22Rv1 (cell line): Measurements from ENCODE around the gene COL23A1.

Experiments
- H3K27ac ChIP-seq: fragments of 450-650 bp; 2 replicates; pipeline ENCODE4 v1.5.1; 2017
- ZFX ChIP-seq: fragments of 450-650 bp; IDR thresholded peaks from 2 replicates; pipeline ENCODE4 v1.6.1; 2017; ENCODE audit warnings: antibody characterized with exemption, borderline replicate concordance
- TF ChIP-seq, protein P1 (sequence below): fragments of 450-650 bp; IDR thresholded peaks from 2 replicates; pipeline ENCODE4 v1.5.1; 2017; ENCODE audit warnings: mild to moderate bottlenecking

COL23A1 gene

DNA sequence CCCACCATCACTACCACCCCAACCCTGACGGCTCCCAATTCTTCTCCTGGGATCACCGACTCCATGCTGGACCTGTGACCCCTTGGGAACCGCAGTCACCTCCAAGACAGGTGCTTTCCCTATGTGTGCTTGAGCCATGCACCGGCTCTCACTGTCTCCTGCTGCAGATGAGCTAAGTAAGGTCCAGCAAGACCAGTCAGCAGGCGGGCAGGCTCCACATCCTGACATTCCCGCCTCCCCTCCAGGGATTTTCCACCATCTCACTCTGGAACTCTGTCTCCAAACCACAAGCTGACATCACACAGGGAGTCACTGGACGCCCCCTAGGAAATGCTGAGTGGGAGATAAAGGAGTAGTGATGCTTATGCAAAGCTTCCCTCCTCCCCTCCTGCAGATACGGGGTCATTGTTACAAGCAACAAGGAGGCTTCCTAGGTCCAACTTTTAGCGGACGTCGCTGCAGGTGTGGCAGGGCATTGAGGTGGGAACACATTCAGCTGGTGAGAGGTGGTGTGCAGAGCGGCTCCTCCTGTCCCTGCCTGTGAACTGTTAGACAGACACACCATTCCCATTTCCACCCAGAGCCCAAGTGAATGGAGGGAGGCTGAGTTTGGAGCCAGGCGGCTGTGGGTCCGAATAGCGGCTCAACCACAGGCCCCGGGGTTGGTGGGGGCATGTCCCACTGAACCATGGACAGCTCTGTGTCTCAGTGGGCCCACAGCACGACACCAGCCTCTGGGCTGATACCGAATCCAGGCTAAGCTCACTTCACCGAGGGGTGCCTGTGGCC, 228.3 kb downstream of the COL23A1 start:
- H3K27ac ChIP-seq: no peak overlapping the region
- TF ChIP-seq, protein P1, sequence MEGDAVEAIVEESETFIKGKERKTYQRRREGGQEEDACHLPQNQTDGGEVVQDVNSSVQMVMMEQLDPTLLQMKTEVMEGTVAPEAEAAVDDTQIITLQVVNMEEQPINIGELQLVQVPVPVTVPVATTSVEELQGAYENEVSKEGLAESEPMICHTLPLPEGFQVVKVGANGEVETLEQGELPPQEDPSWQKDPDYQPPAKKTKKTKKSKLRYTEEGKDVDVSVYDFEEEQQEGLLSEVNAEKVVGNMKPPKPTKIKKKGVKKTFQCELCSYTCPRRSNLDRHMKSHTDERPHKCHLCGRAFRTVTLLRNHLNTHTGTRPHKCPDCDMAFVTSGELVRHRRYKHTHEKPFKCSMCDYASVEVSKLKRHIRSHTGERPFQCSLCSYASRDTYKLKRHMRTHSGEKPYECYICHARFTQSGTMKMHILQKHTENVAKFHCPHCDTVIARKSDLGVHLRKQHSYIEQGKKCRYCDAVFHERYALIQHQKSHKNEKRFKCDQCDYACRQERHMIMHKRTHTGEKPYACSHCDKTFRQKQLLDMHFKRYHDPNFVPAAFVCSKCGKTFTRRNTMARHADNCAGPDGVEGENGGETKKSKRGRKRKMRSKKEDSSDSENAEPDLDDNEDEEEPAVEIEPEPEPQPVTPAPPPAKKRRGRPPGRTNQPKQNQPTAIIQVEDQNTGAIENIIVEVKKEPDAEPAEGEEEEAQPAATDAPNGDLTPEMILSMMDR: no peak
- TF ChIP-seq ZFX: no peak

DNA sequence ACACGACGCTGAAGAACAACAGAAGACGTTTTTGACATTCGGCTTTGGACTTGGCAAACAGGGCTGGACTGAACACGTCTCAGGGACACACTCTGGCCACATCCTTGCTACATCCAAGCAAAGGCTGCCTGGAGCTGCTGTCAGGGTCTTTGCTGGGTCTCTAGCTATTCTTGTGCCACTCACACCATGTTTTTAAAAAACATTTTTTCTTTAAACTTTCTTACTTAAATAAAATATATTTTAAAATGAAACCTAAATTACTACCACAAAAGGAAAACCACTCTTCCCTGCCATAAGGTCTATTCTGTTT, 229.3 kb downstream of the COL23A1 start:
- TF ChIP-seq, protein P1: no peak
- no peak for TF ChIP-seq ZFX
- H3K27ac ChIP-seq: no peak overlapping the region

DNA sequence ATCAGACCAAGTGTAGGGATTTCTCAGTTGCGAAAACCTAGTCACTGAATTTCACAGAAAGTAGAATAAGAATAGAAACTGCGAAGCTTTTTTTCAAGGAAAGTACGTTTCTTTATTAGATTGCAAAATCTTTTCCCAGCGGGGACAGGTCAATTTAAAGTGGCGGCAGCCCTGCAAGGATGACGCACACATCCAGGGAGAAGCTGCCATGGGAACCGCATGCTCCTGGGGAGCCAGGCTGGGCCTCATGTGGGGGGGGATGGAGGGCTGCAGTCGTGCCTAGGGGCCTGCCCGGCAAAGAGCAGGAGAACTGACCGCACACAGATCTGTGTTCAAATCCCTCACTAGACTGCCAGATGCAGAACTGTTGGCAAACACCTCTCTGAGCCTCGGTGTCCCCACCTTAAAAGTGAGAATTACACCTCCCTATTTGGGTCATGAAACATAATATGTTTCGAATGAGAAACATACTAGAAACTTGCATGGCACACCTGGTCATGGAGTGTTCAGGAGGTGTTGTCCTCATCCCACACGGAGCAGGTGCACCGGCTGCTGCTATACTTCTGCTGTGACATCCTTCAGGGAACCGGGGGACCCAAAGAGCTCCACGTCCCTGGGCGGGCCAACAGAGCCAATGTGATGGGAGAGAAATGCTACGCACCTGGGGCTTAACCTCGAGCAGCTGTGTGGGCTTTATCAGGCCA, 229.8 kb downstream of the COL23A1 start:
- TF ChIP-seq ZFX: no peak
- TF ChIP-seq, protein P1: no peak
- H3K27ac ChIP-seq: no peak overlapping the region

DNA sequence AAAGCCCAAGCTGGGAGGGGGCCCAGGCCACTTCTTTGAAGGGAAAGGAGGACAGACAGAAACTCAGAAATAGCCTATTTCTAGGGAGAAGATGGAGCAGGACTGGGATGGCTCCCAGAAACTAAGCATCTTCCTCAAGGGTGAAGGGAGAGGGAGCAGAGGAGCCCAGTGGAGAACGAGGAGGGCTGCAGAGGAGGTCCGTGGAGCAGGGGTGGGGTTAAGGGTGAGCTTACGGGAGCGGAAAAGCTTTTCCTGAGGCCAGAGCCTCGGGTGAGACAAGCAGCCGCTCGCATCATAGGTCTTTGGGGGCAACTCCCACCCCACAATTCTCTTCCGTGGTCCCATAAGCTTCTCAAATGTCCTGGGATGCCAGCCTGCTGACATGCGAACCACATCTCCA, 230.5 kb downstream of the COL23A1 start:
- no peak overlapping the region for H3K27ac ChIP-seq
- no peak for TF ChIP-seq ZFX
- TF ChIP-seq, protein P1: no peak

DNA sequence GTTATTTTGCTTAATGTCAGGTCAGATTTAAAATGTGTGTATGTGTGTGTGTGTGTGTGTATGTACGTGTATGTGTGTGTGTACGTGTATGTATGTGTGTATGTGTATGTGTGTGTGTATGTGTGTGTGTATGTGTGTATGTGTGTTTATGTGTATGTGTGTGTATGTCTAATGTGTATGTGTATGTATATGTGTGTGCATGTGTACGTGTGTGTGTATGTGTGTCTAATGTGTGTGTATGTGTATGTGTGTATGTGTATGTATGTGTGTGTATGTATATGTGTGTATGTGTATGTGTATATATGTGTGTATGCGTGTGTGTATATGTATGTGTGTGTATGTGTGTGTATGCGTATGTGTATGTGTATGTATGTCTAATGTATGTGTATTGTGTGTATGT, 232.5 kb downstream of the COL23A1 start:
- TF ChIP-seq ZFX: no peak
- TF ChIP-seq, protein P1: no peak
- H3K27ac ChIP-seq: no peak overlapping the region

DNA sequence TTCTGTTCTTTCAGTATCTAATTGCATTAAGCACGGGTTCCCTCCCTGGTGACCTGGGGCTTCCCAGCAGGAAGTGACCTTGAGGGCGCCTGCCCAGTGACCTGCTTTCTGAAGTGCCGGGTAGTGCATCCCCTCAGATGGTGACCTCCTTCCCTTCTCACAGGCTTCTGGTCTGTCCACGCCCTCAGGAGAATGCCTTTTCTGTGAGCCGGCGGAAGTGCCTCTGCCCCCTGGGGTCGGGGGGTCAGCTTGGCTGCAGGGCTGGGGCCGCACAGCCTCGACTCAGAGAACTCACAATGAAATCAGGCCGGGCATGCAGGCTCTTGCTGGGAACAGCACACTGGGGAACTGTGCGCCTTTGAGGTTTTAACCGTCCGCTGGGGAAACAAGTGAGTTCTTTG, 233.1 kb downstream of the COL23A1 start:
- TF ChIP-seq, protein P1: no peak
- TF ChIP-seq ZFX: no peak
- H3K27ac ChIP-seq: no peak overlapping the region

DNA sequence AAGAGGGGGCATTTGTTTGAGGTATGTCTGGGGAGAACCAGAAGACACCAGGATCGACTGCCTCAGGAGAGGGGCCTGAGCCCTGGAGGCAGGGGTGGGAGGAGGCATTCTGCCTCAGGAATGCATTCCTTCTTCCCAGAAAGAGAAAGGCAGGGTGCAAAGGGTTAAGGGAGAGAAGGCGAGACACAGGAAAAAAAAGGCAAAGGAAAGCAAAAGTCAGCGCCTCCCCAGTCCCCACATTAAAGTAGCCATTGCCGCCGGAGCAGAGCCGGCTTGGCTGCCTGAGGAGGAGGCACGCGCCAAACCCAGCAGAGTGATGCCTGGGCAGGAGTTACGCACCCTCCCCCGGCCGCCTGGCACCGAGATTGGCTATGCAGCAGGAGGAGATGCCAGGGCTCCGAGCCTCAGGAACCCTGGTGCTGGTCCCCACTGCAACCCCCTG, 233.7 kb downstream of the COL23A1 start:
- TF ChIP-seq ZFX: no peak
- TF ChIP-seq, protein P1: no peak
- no peak overlapping the region for H3K27ac ChIP-seq
